Upper lobe of left lung (tissue), 4 donors: ENCODE data around the gene SLC6A13.

ENCODE experiments used
- CTCF ChIP-seq, 6 experiments: fragments of 450-650 bp in 4 of 6; fragments of 200-600 bp in 2 of 6; sonication (generic) in 2 of 6; IDR thresholded peaks; one replicate each; pipeline ENCODE4 v1.5.1; 2016 to 2019; ENCODE audit warnings: antibody characterized with exemption in 6 of 6
- POLR2A ChIP-seq, 4 donors: fragments of 450-650 bp; IDR thresholded peaks; one replicate each; pipeline ENCODE4 v1.5.1; 2016 to 2017; ENCODE audit warnings: antibody characterized with exemption in 4 of 4, mild to moderate bottlenecking in 2 of 4

GRCh38 chr12:230925-231671 lies 31.5 kb downstream of the SLC6A13 start:
- no peak for TF ChIP-seq CTCF (IDR thresholded peaks at IDR 0.05)
- no peak for TF ChIP-seq POLR2A (IDR thresholded peaks at IDR 0.05)
